Body of pancreas (tissue), 4 donors: Measurements from ENCODE around the gene AOC1. TPM values are rescaled to one million over a fixed set of nuclear protein-coding genes. Genes with fewer than 3 reads are reported as not detected.
"Not testable (repeated sequence)": the region's sequence is repeated elsewhere in the genome, so short reads cannot be mapped to it uniquely, and the experiment has no call there.

ENCODE experiments used
- ATAC-seq: fragments of 150-250 bp; one replicate; pipeline ENCODE4 v1.9.1; 2016
- DNase-seq, 4 donors: peaks; one replicate each; pipeline ENCODE4 v3.0.0-alpha.2; 2019
- H3K27ac ChIP-seq, 4 donors: fragments of 200-600 bp; sonication (generic); 1 replicate in 3 of 4; 2 replicates in 1 of 4; pipeline versions ENCODE4 v1.5.1 to v1.6.1; 2016 to 2019; ENCODE audit warnings: mild to moderate bottlenecking in 1 of 4, mixed read lengths in 1 of 4, moderate library complexity in 1 of 4
- H3K27me3 ChIP-seq, 2 donors: fragments of 200-600 bp; sonication (generic); one replicate each; pipeline ENCODE4 v1.6.0; 2016; ENCODE audit warnings: mild to moderate bottlenecking in 1 of 2
- H3K36me3 ChIP-seq, 2 donors: fragments of 200-600 bp; sonication (generic); replicated peaks in 1 of 2; 2 replicates each; pipeline ENCODE4 v1.5.1; 2016; ENCODE audit warnings: low read depth in 2 of 2; ENCODE audit not compliant: insufficient read depth in 1 of 2
- H3K4me1 ChIP-seq: fragments of 200-600 bp; sonication (generic); one replicate; pipeline ENCODE4 v1.6.0; 2016
- H3K4me3 ChIP-seq, 2 donors: fragments of 200-600 bp; sonication (generic); 1 replicate in 1 of 2; 2 replicates in 1 of 2; pipeline ENCODE4 v1.5.1; 2016 to 2019
- H3K9me3 ChIP-seq, 3 donors: fragments of 200-600 bp; sonication (generic); 1 replicate in 2 of 3; 2 replicates in 1 of 3; pipeline ENCODE4 v1.5.1; 2016
- CTCF ChIP-seq, 7 experiments: fragments of 450-650 bp in 4 of 7; fragments of 200-600 bp in 3 of 7; sonication (generic) in 3 of 7; IDR thresholded peaks; one replicate each; pipeline ENCODE4 v1.5.1; 2016 to 2019; ENCODE audit warnings: antibody characterized with exemption in 7 of 7
- POLR2A ChIP-seq, 3 donors: fragments of 450-650 bp; IDR thresholded peaks; one replicate each; pipeline ENCODE4 v1.6.1; 2016; ENCODE audit warnings: antibody characterized with exemption in 3 of 3, mild to moderate bottlenecking in 2 of 3
- WGBS, 2 donors: methylation state at CpG; one replicate each; pipeline ENCODE4 v1.1.5; 2017; 5-methylcytosine and 5-hydroxymethylcytosine counted together
- intact Hi-C: fragments of 100-400 bp; cut with DNase I; formaldehyde crosslinking; loops from one replicate; pipeline ENCODE4 v1.15.1; 2023
- total RNA-seq, 2 donors: library from RNA; depleted of rRNA; stranded (reverse); fragments of >200 nt; gene quantifications; one replicate each; pipeline ENCODE4 v1.1.0, GENCODE V29; 2016

The AOC1 gene
- total RNA-seq, 2 donors from 2014 or later = 1.6 TPM; not detected in 1

- WGBS, 2 donors = 53 to 57% methylated on average over 8 of the region's 8 CpGs
- H3K9me3 ChIP-seq = no peaks in the 10 kb centered on the region
- no peak for ATAC-seq
- no peak overlapping the region for H3K4me3 ChIP-seq
- peaks cover 2% of the 10 kb centered on the region for H3K4me1 ChIP-seq
- H3K27ac ChIP-seq = no peak overlapping the region
- DNase-seq = no peak
- H3K27me3 ChIP-seq = no peaks in the 10 kb centered on the region
- no peaks in the 10 kb centered on the region for H3K36me3 ChIP-seq
- TF ChIP-seq CTCF (IDR thresholded peaks at IDR 0.05) (no peak), POLR2A (IDR thresholded peaks at IDR 0.05) (no peak)
- intact Hi-C loops = no loop called here
These were observed 57.1 kb downstream of the AOC1 start for GRCh38 chr7:150909200-150909995.

GRCh38 chr7:150910305-150910995, 58.1 kb downstream of the AOC1 start:
- ATAC-seq, H3K4me1 ChIP-seq, H3K9me3 ChIP-seq, DNase-seq, H3K4me3 ChIP-seq, intact Hi-C loops, H3K36me3 ChIP-seq, H3K27me3 ChIP-seq, H3K27ac ChIP-seq: not testable (repeated sequence)
- WGBS, 2 donors = 66 to 69% methylated on average over 7 to 8 of the region's 8 CpGs

- intact Hi-C loops = no loop called here
- H3K36me3 ChIP-seq = no peaks in the 10 kb centered on the region
- no peak for ATAC-seq
- 46 to 56% methylated on average over 12 of the region's 12 CpGs for WGBS, 2 donors
- TF ChIP-seq CTCF (IDR thresholded peaks at IDR 0.05) (no peak), POLR2A (IDR thresholded peaks at IDR 0.05) (no peak)
- H3K9me3 ChIP-seq = no peaks in the 10 kb centered on the region
- H3K27ac ChIP-seq = no peak overlapping the region
- DNase-seq = no peak
- no peak overlapping the region for H3K4me3 ChIP-seq
- no peaks in the 10 kb centered on the region for H3K27me3 ChIP-seq
- H3K4me1 ChIP-seq = no peaks in the 10 kb centered on the region
These were observed 58.7 kb downstream of the AOC1 start for GRCh38 chr7:150910996-150911422.

Other genes starting within 250 kb of the AOC1 start
- gene GIMAP6, start 220.1 kb upstream of the AOC1 start, total RNA-seq = 10 to 100 TPM in 1 of 2 donors, 1 to 10 TPM in 1; 8.6 to 10.6 TPM
- 1 to 10 TPM in 1 of 2 donors, under 1 TPM in 1; 0.66 to 3.9 TPM for gene GIMAP2, start 166.8 kb upstream of the AOC1 start, total RNA-seq
- gene GIMAP1, start 135.9 kb upstream of the AOC1 start, total RNA-seq = 1 to 10 TPM in 1 of 2 donors, under 1 TPM in 1; 0.99 to 3.9 TPM
- 10 to 100 TPM in 1 of 2 donors, 1 to 10 TPM in 1; 5.3 to 11.9 TPM for gene GIMAP5, start 115.1 kb upstream of the AOC1 start, total RNA-seq
- 10 to 100 TPM; 32.9 to 36.3 TPM for gene TMEM176B, start 52.2 kb upstream of the AOC1 start, total RNA-seq
- 10 to 100 TPM in 1 of 2 donors, 1 to 10 TPM in 1; 7.6 to 27.5 TPM for gene TMEM176A, start 51.7 kb upstream of the AOC1 start, total RNA-seq
- 1 to 10 TPM; 3.6 to 5.3 TPM for gene KCNH2, start 125.8 kb downstream of the AOC1 start, total RNA-seq
- 1 to 10 TPM; 4.9 to 7.6 TPM for gene NOS3, start 138.5 kb downstream of the AOC1 start, total RNA-seq
- not detected for gene ATG9B, start 172.0 kb downstream of the AOC1 start, total RNA-seq
- gene ABCB8, start 175.9 kb downstream of the AOC1 start, total RNA-seq = 10 to 100 TPM in 1 of 2 donors, 1 to 10 TPM in 1; 8.8 to 39.6 TPM
- 1 to 10 TPM in 1 of 2 donors, under 1 TPM in 1; 0.78 to 1.3 TPM for gene ASIC3, start 196.0 kb downstream of the AOC1 start, total RNA-seq
- 1 to 10 TPM; 2.3 to 6.3 TPM for gene CDK5, start 205.4 kb downstream of the AOC1 start, total RNA-seq
- 100 to 1,000 TPM in 1 of 2 donors, 10 to 100 TPM in 1; 50.1 to 147 TPM for gene SLC4A2, start 207.1 kb downstream of the AOC1 start, total RNA-seq
- gene FASTK, start 228.3 kb downstream of the AOC1 start, total RNA-seq = 100 to 1,000 TPM in 1 of 2 donors, 10 to 100 TPM in 1; 60.7 to 201 TPM
- gene TMUB1, start 231.0 kb downstream of the AOC1 start, total RNA-seq = 10 to 100 TPM; 34.9 to 54.2 TPM
- gene AGAP3, start 234.0 kb downstream of the AOC1 start, total RNA-seq = 100 to 1,000 TPM in 1 of 2 donors, 10 to 100 TPM in 1; 45.4 to 104 TPM